CD4-positive, CD25-positive, alpha-beta regulatory T cell (primary cell): ENCODE results near the gene PARP8. TPM values are rescaled to one million over a fixed set of nuclear protein-coding genes. Genes with fewer than 3 reads are reported as not detected.
A peak's percentile ranks its signal among the peaks of the same experiment; 100 is the strongest.
"Not testable (repeated sequence)": the region's sequence is repeated elsewhere in the genome, so short reads cannot be mapped to it uniquely, and the experiment has no call there.

Experiments used
- ATAC-seq, 2 donors: fragments of 150-1000 bp; cut with Tn5 transposase; one replicate each; pipeline ENCODE4 v1.10.0; 2021; ENCODE audit warnings: low read depth in 2 of 2, moderate number of reproducible peaks in 2 of 2, moderate library complexity in 1 of 2
- DNase-seq, 3 donors: peaks; one replicate each; pipeline versions ENCODE4 v3.0.0 to v3.0.0-alpha.2; 2012 to 2022; ENCODE audit warnings: mixed read lengths in 1 of 3
- H3K27ac ChIP-seq: one replicate; pipeline ENCODE4 v1.7.0; 2013; ENCODE audit warnings: mild to moderate bottlenecking, low read length; ENCODE audit not compliant: insufficient read depth, poor library complexity, severe bottlenecking
- H3K27me3 ChIP-seq: one replicate; pipeline ENCODE4 v1.7.0; 2013; ENCODE audit warnings: low read length; ENCODE audit not compliant: control insufficient read depth, insufficient read depth
- H3K36me3 ChIP-seq: one replicate; pipeline ENCODE4 v1.7.0; 2013; ENCODE audit warnings: mild to moderate bottlenecking, low read length, moderate library complexity; ENCODE audit not compliant: control insufficient read depth, insufficient read depth
- H3K4me1 ChIP-seq: 2 replicates; pipeline ENCODE4 v1.7.0; 2013; ENCODE audit warnings: mild to moderate bottlenecking, low read length; ENCODE audit not compliant: insufficient read depth, control insufficient read depth, poor library complexity, severe bottlenecking
- H3K4me3 ChIP-seq: one replicate; pipeline ENCODE4 v1.7.0; 2013; ENCODE audit warnings: low read depth, mild to moderate bottlenecking, low read length, moderate library complexity
- H3K9me3 ChIP-seq, 2 experiments: 1 replicate in 1 of 2; 2 replicates in 1 of 2; pipeline ENCODE4 v1.7.0; 2013; ENCODE audit warnings: low read length in 2 of 2, mild to moderate bottlenecking in 1 of 2, moderate library complexity in 1 of 2; ENCODE audit not compliant: control insufficient read depth in 2 of 2
- H3K27ac Mint-ChIP-seq, 3 donors: one replicate each; pipeline ENCODE4 v1.8.0; 2020 to 2022; ENCODE audit warnings: mild to moderate bottlenecking in 3 of 3, mixed read lengths in 3 of 3, moderate library complexity in 2 of 3
- H3K27me3 Mint-ChIP-seq: one replicate; pipeline ENCODE4 v1.8.0; 2022; ENCODE audit warnings: mild to moderate bottlenecking, mixed read lengths
- H3K36me3 Mint-ChIP-seq: one replicate; pipeline ENCODE4 v1.8.0; 2020; ENCODE audit warnings: mixed read lengths
- H3K4me1 Mint-ChIP-seq, 4 donors: one replicate each; pipeline ENCODE4 v1.8.0; 2020 to 2022; ENCODE audit warnings: mixed read lengths in 4 of 4, mild to moderate bottlenecking in 1 of 4
- H3K4me3 Mint-ChIP-seq, 4 donors: one replicate each; pipeline ENCODE4 v1.8.0; 2020 to 2022; ENCODE audit warnings: mild to moderate bottlenecking in 4 of 4, mixed read lengths in 4 of 4, moderate library complexity in 3 of 4
- H3K9me3 Mint-ChIP-seq, 7 donors: one replicate each; pipeline ENCODE4 v1.8.0; 2020 to 2022; ENCODE audit warnings: mixed read lengths in 7 of 7, mild to moderate bottlenecking in 3 of 7, moderate library complexity in 2 of 7
- polyA plus RNA-seq, 4 donors: library from polyadenylated mRNA; unstranded; fragments of 300-500 nt; fragmentation: Illumina TruSeq; gene quantifications; one replicate each; pipeline ENCODE4 v1.2.3, GENCODE V29; 2021
- total RNA-seq: library from RNA; stranded (reverse); gene quantifications from one replicate; pipeline ENCODE4 v1.2.3, GENCODE V29; 2022

Gene PARP8
- total and polyA plus RNA-seq, 5 donors from 2014 or later = 45.0 to 217 (median 56.0) TPM

- H3K36me3 ChIP-seq = peaks cover 76% of the 10 kb centered on the region
- no peak overlapping the region for H3K4me3 Mint-ChIP-seq
- H3K27ac Mint-ChIP-seq = no peak overlapping the region
These were observed 133.2 kb downstream of the PARP8 start for GRCh38 chr5:50799596-50799995.

DNA sequence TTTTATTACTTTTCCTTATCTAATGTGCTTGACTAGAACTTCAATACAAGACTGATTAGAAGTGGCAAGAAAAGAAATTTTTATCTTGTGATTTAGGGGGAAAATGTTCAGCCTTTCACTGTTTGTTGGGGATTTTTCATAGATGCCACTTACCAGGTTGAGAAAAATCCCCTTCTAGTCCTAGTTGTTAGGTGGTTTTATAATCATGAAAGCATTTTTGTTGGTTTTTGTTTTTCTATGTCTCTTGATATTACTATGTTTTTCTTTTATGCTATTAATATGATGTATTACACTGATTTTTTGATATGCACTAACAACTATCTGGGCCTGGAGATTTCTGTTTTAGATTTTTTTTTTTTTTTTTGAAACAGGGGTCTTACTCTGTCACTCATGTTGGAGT, 134.0 kb downstream of the PARP8 start:
- Histone ChIP-seq H3K4me1 (peaks cover 2% of the 10 kb centered on the region), H3K27ac (no peak overlapping the region), H3K36me3 (peaks cover 70% of the 10 kb centered on the region), H3K9me3 (peaks cover 12 to 15% of the 10 kb centered on the region in 2 experiments), H3K27me3 (no peaks in the 10 kb centered on the region), H3K4me3 (no peak overlapping the region)
- H3K9me3 Mint-ChIP-seq = peaks cover 0 to 28% (median 9%) of the 10 kb centered on the region in 7 donors
- no peak overlapping the region for H3K4me3 Mint-ChIP-seq
- DNase-seq (no peak), ATAC-seq (no peak)
- peaks cover 55% of the 10 kb centered on the region for H3K36me3 Mint-ChIP-seq
- H3K27ac Mint-ChIP-seq = no peak overlapping the region
- H3K4me1 Mint-ChIP-seq = peaks cover 6 to 15% (median 13%) of the 10 kb centered on the region in 4 donors
- no peaks in the 10 kb centered on the region for H3K27me3 Mint-ChIP-seq

More at GRCh38 chr5:50799596-50799995, 133.2 kb downstream of the PARP8 start:
- no peaks in the 10 kb centered on the region for H3K27me3 Mint-ChIP-seq
- Histone ChIP-seq H3K27ac (no peak overlapping the region), H3K9me3 (peaks cover 12 to 15% of the 10 kb centered on the region in 2 experiments), H3K4me1 (no peaks in the 10 kb centered on the region), H3K27me3 (no peaks in the 10 kb centered on the region), H3K4me3 (no peak overlapping the region)
- peaks cover 6 to 15% (median 10%) of the 10 kb centered on the region in 4 donors for H3K4me1 Mint-ChIP-seq
- H3K9me3 Mint-ChIP-seq = peaks cover 0 to 28% (median 9%) of the 10 kb centered on the region in 7 donors
- DNase-seq (no peak), ATAC-seq (no peak)
- peaks cover 59% of the 10 kb centered on the region for H3K36me3 Mint-ChIP-seq

DNA sequence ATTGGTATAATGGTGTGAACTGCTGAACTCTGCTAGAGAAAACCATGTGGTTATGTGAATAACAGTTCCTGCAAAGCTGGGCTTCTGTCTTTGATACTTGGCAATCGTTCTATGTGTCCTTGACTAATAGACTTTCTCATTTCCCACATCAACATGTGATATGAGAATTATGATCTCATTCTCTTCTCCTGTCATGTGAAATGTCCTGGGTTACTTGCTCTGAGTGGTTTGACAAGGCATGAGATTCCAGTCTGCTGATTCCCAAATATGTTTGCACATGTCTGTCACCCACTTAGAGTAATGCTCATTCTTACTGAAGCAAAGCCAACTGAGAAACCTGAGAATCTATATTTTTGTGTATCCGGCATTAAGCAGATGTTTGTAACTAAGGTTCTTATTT, 141.2 kb downstream of the PARP8 start:
- DNase-seq = no peak
- H3K27ac Mint-ChIP-seq = peak overlapping the region in 1 of 3 donors; percentile 1
- H3K9me3 Mint-ChIP-seq = peaks cover 0 to 16% (median 6%) of the 10 kb centered on the region in 7 donors
- Histone ChIP-seq H3K27ac (no peak overlapping the region), H3K9me3 (peaks cover 7% of the 10 kb centered on the region in 2 experiments), H3K27me3 (no peaks in the 10 kb centered on the region), H3K4me3 (no peak overlapping the region), H3K4me1 (peaks cover 9% of the 10 kb centered on the region), H3K36me3 (peaks cover 36% of the 10 kb centered on the region)
- no peaks in the 10 kb centered on the region for H3K27me3 Mint-ChIP-seq
- no peak for ATAC-seq
- H3K4me1 Mint-ChIP-seq = peaks cover 6 to 24% (median 13%) of the 10 kb centered on the region in 4 donors
- peaks cover 65% of the 10 kb centered on the region for H3K36me3 Mint-ChIP-seq
- H3K4me3 Mint-ChIP-seq = no peak overlapping the region

- Mint-ChIP-seq H3K4me3 (no peak overlapping the region), H3K36me3 (peaks cover 58% of the 10 kb centered on the region), H3K27ac (no peak overlapping the region), H3K9me3 (peaks cover 0 to 9% (median 3%) of the 10 kb centered on the region in 7 donors), H3K27me3 (no peaks in the 10 kb centered on the region), H3K4me1 (peaks cover 6 to 22% (median 11%) of the 10 kb centered on the region in 4 donors)
- Histone ChIP-seq H3K27ac (no peak overlapping the region), H3K9me3 (peaks cover under 1% of the 10 kb centered on the region in 2 experiments), H3K27me3 (no peaks in the 10 kb centered on the region), H3K36me3 (peaks cover 31% of the 10 kb centered on the region), H3K4me3 (no peak overlapping the region), H3K4me1 (peaks cover 9% of the 10 kb centered on the region)
- no peak for ATAC-seq
- no peak for DNase-seq
These were observed 142.0 kb downstream of the PARP8 start for GRCh38 chr5:50808406-50808805.

DNA sequence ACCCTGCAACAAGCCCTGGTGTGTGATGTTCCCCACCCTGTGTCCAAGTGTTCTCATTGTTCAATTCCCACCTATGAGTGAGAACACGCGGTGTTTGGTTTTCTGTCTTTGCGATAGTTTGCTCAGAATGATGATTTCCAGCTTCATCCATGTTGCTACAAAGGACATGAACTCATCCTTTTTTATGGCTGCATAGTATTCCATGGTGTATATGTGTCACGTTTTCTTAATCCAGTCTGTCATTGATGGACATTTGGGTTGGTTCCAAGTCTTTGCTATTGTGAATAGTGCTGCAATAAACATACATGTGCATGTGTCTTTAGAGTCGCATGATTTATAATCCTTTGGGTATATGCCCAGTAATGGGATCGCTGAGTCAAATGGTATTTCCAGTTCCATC, 145.3 kb downstream of the PARP8 start:
- H3K27me3 ChIP-seq, DNase-seq, H3K4me1 Mint-ChIP-seq, H3K4me3 Mint-ChIP-seq, H3K27ac ChIP-seq, H3K4me3 ChIP-seq, ATAC-seq, H3K27me3 Mint-ChIP-seq, H3K4me1 ChIP-seq, H3K9me3 Mint-ChIP-seq, H3K9me3 ChIP-seq: not testable (repeated sequence)
- Mint-ChIP-seq H3K27ac (peak overlapping the region in 2 of 3 donors; percentile 41 to 43), H3K36me3 (peaks cover 52% of the 10 kb centered on the region)
- peaks cover 30% of the 10 kb centered on the region for H3K36me3 ChIP-seq

GRCh38 chr5:50813691-50814090, 147.3 kb downstream of the PARP8 start:
- H3K27me3 ChIP-seq = no peaks in the 10 kb centered on the region
- H3K4me1 Mint-ChIP-seq = peaks cover 0 to 7% (median 0%) of the 10 kb centered on the region in 4 donors

DNA sequence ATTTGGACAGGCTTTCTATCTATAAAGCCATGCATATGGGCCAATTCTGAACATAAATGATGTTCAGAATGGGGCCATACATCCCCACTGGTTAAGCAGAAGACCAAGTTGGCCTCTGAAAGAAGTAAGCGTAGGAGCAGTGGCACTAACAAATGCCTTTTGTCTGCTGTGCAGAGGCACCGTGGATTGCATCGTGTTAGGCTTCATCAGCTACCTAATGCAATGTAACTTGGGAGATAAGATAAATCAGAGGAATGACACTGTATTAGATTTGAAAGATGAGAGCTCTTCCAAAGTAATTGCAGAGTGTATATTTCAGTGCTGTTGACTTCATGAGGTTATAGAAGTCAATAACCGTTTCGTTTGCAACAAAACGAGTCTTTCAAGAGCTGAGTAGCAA, 148.1 kb downstream of the PARP8 start:
- no peaks in the 10 kb centered on the region for H3K4me1 ChIP-seq
- no peaks in the 10 kb centered on the region for H3K9me3 ChIP-seq
- no peak for ATAC-seq
- H3K27me3 ChIP-seq = no peaks in the 10 kb centered on the region
- Mint-ChIP-seq H3K27me3 (no peaks in the 10 kb centered on the region), H3K9me3 (peaks cover 0 to 9% (median 0%) of the 10 kb centered on the region in 7 donors), H3K4me1 (peaks cover 0 to 7% (median 0%) of the 10 kb centered on the region in 4 donors), H3K36me3 (peaks cover 48% of the 10 kb centered on the region), H3K4me3 (no peak overlapping the region), H3K27ac (no peak overlapping the region)
- no peak for DNase-seq
- no peak overlapping the region for H3K4me3 ChIP-seq
- no peak overlapping the region for H3K27ac ChIP-seq
- peaks cover 34% of the 10 kb centered on the region for H3K36me3 ChIP-seq

More at GRCh38 chr5:50813691-50814090, 147.3 kb downstream of the PARP8 start:
- ATAC-seq (no peak), DNase-seq (no peak)
- H3K4me3 ChIP-seq = no peak overlapping the region
- H3K36me3 ChIP-seq = peaks cover 32% of the 10 kb centered on the region
- H3K27ac ChIP-seq = no peak overlapping the region
- H3K27ac Mint-ChIP-seq = peak overlapping the region in 1 of 3 donors; percentile 29
- no peak overlapping the region for H3K4me3 Mint-ChIP-seq
- H3K9me3 ChIP-seq = no peaks in the 10 kb centered on the region
- peaks cover 45% of the 10 kb centered on the region for H3K36me3 Mint-ChIP-seq
- H3K4me1 ChIP-seq = no peaks in the 10 kb centered on the region
- no peaks in the 10 kb centered on the region for H3K27me3 Mint-ChIP-seq
- H3K9me3 Mint-ChIP-seq = peaks cover 0 to 9% (median 0%) of the 10 kb centered on the region in 7 donors

DNA sequence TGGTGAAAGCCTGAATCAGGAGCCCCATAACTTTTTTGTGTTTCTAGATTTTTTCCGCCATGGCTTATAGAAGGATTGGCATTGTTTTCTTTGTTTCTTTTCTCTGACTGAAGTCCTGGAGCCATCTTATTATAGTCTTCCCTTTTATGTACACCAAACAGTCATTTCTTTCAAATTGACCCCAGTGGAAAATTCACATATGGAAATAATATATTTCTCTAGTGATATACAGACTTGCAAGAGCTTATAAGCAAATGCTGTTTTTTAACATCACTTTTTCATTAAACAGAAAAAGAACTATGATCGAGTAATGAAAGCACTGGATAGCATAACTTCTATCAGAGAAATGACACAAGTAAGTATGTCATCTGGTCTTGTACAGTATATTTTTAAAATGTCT, 155.6 kb downstream of the PARP8 start:
- ATAC-seq (no peak), DNase-seq (no peak)
- H3K4me3 ChIP-seq = no peak overlapping the region
- H3K27me3 ChIP-seq = no peaks in the 10 kb centered on the region
- no peaks in the 10 kb centered on the region for H3K9me3 ChIP-seq
- H3K9me3 Mint-ChIP-seq = no peaks in the 10 kb centered on the region
- H3K4me1 Mint-ChIP-seq = peaks cover 0 to 13% (median 3%) of the 10 kb centered on the region in 4 donors
- no peak overlapping the region for H3K4me3 Mint-ChIP-seq
- H3K27me3 Mint-ChIP-seq = no peaks in the 10 kb centered on the region
- H3K4me1 ChIP-seq = no peaks in the 10 kb centered on the region
- peaks cover 55% of the 10 kb centered on the region for H3K36me3 Mint-ChIP-seq
- H3K27ac Mint-ChIP-seq = no peak overlapping the region
- peaks cover 70% of the 10 kb centered on the region for H3K36me3 ChIP-seq
- no peak overlapping the region for H3K27ac ChIP-seq
